PC-9 (cell line): ENCODE measurements around the gene NRSN2. TPM values are rescaled to one million over a fixed set of nuclear protein-coding genes. Genes with fewer than 3 reads are reported as not detected.
A peak's percentile ranks its signal among the peaks of the same experiment; 100 is the strongest.

Source experiments
- BruUV-seq: library from RNA; stranded (reverse); fragments of 400-500 nt; replicated peaks from 2 replicates; lab custom pipeline; 2021; lab: Mats Ljungman, UMichigan
- CTCF ChIA-PET: fragments of 300-600 bp; sonication (Branson Sonifier 250); formaldehyde crosslinking; loops from one replicate; lab custom pipeline; 2022; ENCODE audit warnings: antibody characterized with exemption; lab: Charles Lee
- POLR2A ChIA-PET: fragments of 300-600 bp; sonication (Branson Sonifier 250); formaldehyde crosslinking; loops from one replicate; lab custom pipeline; 2022; ENCODE audit warnings: antibody characterized with exemption; ENCODE audit not compliant: unreplicated experiment; lab: Charles Lee
- DNase-seq, 2 experiments: peaks; one replicate each; pipeline versions ENCODE4 v3.0.0 to v3.0.0-alpha.2; 2015 to 2022; ENCODE audit warnings: mixed read lengths in 1 of 2
- H2AFZ ChIP-seq: fragments of 200-600 bp; sonication (generic); 2 replicates; pipeline ENCODE4 v1.8.1; 2017; ENCODE audit warnings: antibody characterized with exemption
- H3F3A ChIP-seq: fragments of 200-600 bp; sonication (generic); 2 replicates; pipeline ENCODE4 v1.8.1; 2017; ENCODE audit warnings: antibody characterized with exemption, mild to moderate bottlenecking, low read depth; ENCODE audit not compliant: insufficient read depth
- H3K27ac ChIP-seq: fragments of 200-600 bp; sonication (generic); 2 replicates; pipeline ENCODE4 v1.6.1; 2016; ENCODE audit warnings: mixed run types
- H3K27me3 ChIP-seq: fragments of 200-600 bp; sonication (generic); 2 replicates; pipeline ENCODE4 v1.6.1; 2016; ENCODE audit warnings: low read depth, mixed run types; ENCODE audit not compliant: insufficient read depth
- H3K36me3 ChIP-seq: fragments of 200-600 bp; sonication (generic); 2 replicates; pipeline ENCODE4 v1.6.1; 2016; ENCODE audit warnings: low read depth, mixed run types
- H3K4me1 ChIP-seq: fragments of 200-600 bp; sonication (generic); replicated peaks from 2 replicates; pipeline ENCODE4 v1.6.1; 2016; ENCODE audit warnings: mixed run types; ENCODE audit not compliant: insufficient read depth
- H3K4me2 ChIP-seq: fragments of 200-600 bp; sonication (generic); 2 replicates; pipeline ENCODE4 v1.6.1; 2017; ENCODE audit warnings: mixed run types
- H3K4me3 ChIP-seq: fragments of 200-600 bp; sonication (generic); 2 replicates; pipeline ENCODE4 v1.6.1; 2016; ENCODE audit warnings: mixed run types
- H3K79me2 ChIP-seq: fragments of 200-600 bp; sonication (generic); 2 replicates; pipeline ENCODE4 v1.6.1; 2017; ENCODE audit warnings: low read depth, mixed run types
- H3K9me2 ChIP-seq: fragments of 200-600 bp; sonication (generic); 2 replicates; pipeline ENCODE4 v1.8.1; 2017; ENCODE audit warnings: mild to moderate bottlenecking; ENCODE audit not compliant: insufficient read depth
- H3K9me3 ChIP-seq: fragments of 200-600 bp; sonication (generic); 2 replicates; pipeline ENCODE4 v1.8.1; 2016; ENCODE audit warnings: low read depth; ENCODE audit not compliant: insufficient read depth
- H4K20me1 ChIP-seq: fragments of 200-600 bp; sonication (generic); 2 replicates; pipeline ENCODE4 v1.8.1; 2017; ENCODE audit not compliant: insufficient read depth
- EZH2 ChIP-seq: fragments of 200-600 bp; sonication (generic); IDR thresholded peaks from 2 replicates; pipeline ENCODE4 v1.8.0; 2017; ENCODE audit warnings: antibody characterized with exemption, low read depth
- intact Hi-C: fragments of 100-400 bp; cut with micrococcal nuclease; formaldehyde crosslinking; loops from one replicate; pipeline ENCODE4 v1.10.0; 2022; ENCODE audit not compliant: unreplicated experiment
- total RNA-seq: library from RNA; stranded (reverse); gene quantifications from 2 replicates; pipeline ENCODE4 v1.2.3, GENCODE V29; 2021
- TF ChIP-seq, protein P1 (sequence below): fragments of 200-600 bp; sonication (generic); conservative IDR thresholded peaks from 2 replicates; pipeline ENCODE4 v1.6.1; 2017; ENCODE audit warnings: mixed run types, antibody characterized with exemption, mild to moderate bottlenecking, moderate library complexity

NRSN2 gene
- total RNA-seq, 1 experiment from 2014 or later = 15.0 TPM

DNA sequence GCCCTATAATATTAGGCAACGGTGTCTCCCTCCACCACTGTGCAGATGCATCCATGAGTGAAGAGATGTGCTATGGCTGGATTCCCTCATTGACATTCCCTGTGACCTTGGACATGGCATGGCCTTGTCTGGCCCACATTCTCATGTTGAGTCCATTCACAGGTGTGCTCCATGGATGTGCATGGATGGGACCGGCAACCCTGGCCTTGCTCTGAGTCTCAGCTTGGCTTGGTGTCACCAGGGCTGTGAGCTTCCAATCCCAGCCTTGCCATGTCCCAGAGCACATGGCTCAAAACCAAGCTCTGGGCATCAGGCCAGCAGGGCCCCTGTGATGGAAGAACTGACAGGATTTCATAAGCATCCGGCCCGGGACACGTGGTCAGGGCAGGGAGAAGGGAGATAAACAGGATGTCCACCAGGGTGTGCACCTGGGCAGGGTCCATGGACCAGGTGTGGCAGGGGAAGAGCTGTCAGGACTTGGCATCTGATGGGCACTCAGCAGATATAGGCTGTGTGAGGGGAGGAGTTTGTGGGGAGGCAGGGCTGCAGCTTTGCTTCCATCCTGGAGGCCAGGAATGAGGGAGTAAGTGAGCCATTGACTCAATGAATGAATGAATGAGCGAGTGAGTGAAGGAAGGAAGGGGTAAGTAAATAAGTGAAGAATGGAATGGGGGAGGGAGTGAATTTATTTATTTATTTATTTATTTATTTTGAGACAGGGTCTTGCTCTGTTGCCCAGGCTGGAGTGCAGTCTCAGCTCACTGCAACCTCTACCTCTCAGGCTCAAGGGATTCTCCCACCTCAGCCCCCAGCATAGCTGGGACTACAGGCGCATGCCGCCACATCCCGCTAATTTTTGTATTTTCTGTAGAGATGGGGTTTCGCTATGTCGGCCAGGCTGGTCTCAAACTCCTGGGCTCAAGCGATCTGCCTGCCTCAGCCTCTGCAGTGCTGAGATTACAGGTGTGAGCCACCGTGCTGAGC, 15.7 kb downstream of the NRSN2 start:
- intact Hi-C loops = loop anchor here (1.0 kb wide), 3 partner anchors 18 to 69 kb away; partner anchors contain the start of gene TRIB3
- peak overlapping the region; percentile 96 for H3K27ac ChIP-seq
- no peaks in the 10 kb centered on the region for H3K27me3 ChIP-seq
- H2AFZ ChIP-seq = 0 out of 2 replicates have a peak overlapping the region, but pooled peaks have one; percentile 37
- peak overlapping the region; percentile 75 for H3K4me2 ChIP-seq
- no peaks in the 10 kb centered on the region for H3K36me3 ChIP-seq
- peaks cover 52% of the 10 kb centered on the region for H3F3A ChIP-seq
- TSS peak; percentile 45 for BruUV-seq
- H3K9me3 ChIP-seq = no peaks in the 10 kb centered on the region
- ChIA-PET POLR2A (interaction anchor here (0.6 to 1.1 kb wide), 6 partner anchors 16 to 741 kb away, joined by 3 to 15 read pairs (median 8); partner anchors contain the start of gene TRIB3), CTCF (interaction anchor here (0.6 to 1.6 kb wide), 16 partner anchors 8 to 1024 kb away, joined by 3 to 18 read pairs (median 4); partner anchors contain the start of genes NRSN2, SLC52A3 and TRIB3)
- peaks cover 65% of the 10 kb centered on the region for H3K4me1 ChIP-seq
- peak overlapping the region; percentile 32; the same call in 1 of the 2 replicates for H3K4me3 ChIP-seq
- no peak for TF ChIP-seq EZH2
- TF ChIP-seq, protein P1, sequence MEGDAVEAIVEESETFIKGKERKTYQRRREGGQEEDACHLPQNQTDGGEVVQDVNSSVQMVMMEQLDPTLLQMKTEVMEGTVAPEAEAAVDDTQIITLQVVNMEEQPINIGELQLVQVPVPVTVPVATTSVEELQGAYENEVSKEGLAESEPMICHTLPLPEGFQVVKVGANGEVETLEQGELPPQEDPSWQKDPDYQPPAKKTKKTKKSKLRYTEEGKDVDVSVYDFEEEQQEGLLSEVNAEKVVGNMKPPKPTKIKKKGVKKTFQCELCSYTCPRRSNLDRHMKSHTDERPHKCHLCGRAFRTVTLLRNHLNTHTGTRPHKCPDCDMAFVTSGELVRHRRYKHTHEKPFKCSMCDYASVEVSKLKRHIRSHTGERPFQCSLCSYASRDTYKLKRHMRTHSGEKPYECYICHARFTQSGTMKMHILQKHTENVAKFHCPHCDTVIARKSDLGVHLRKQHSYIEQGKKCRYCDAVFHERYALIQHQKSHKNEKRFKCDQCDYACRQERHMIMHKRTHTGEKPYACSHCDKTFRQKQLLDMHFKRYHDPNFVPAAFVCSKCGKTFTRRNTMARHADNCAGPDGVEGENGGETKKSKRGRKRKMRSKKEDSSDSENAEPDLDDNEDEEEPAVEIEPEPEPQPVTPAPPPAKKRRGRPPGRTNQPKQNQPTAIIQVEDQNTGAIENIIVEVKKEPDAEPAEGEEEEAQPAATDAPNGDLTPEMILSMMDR = peak; percentile 85
- peak; percentile 91 to 97 for DNase-seq
- H4K20me1 ChIP-seq = no peaks in the 10 kb centered on the region
- peaks cover 10% of the 10 kb centered on the region; the same call in 1 of the 2 replicates for H3K79me2 ChIP-seq
- no peaks in the 10 kb centered on the region for H3K9me2 ChIP-seq

DNA sequence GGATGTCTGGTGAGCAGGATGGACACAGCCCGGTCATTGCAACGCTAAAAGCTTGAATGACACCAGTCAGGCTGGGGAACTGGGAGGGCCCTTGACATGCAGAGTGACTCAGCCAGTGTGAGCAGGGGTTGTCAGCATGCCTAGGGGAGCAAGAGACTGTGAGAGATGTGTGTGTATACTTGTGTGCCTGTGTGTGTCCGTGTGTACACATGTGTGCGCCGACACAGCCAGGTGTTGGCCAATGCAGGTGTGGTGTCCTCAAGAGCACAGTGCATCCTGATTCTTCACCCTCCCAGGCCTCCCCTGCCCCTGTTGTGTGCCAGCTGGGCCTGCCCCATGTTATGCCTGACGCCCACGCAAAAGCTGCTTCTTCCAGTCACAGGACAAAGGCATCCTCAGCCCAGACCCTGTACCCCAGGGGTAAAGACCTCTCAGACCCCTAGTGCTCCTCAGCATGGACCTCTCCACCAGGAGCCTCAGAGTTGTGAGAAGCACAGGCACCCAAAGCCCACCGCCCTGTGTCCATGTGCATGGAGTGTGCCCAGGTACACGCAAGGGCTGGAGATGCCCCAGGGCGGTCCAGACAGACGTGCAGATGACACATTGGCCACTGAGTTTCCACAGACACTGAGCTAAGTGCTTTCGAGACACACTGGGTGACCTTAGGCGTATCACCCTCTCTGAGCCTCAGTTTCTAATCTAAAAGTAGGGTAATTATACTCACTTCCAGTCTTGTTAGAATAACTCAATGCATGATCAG, 16.6 kb downstream of the NRSN2 start:
- no peaks in the 10 kb centered on the region for H4K20me1 ChIP-seq
- peaks cover 62% of the 10 kb centered on the region for H3F3A ChIP-seq
- DNase-seq = peak; percentile 43 to 52
- H3K4me1 ChIP-seq = peaks cover 74% of the 10 kb centered on the region
- CTCF ChIA-PET = interaction anchor here (0.6 to 1.3 kb wide), 6 partner anchors 11 to 68 kb away, joined by 3 to 10 read pairs (median 4); partner anchors contain the start of gene TRIB3
- POLR2A ChIA-PET = interaction anchor here (0.6 to 1.1 kb wide), 4 partner anchors 17 to 44 kb away, joined by 3 to 27 read pairs (median 11); partner anchors contain the start of gene TRIB3
- no peaks in the 10 kb centered on the region for H3K9me3 ChIP-seq
- no peaks in the 10 kb centered on the region for H3K36me3 ChIP-seq
- TF ChIP-seq, protein P1 = no peak
- no peak for TF ChIP-seq EZH2
- H3K27me3 ChIP-seq = no peaks in the 10 kb centered on the region
- peaks cover 13% of the 10 kb centered on the region; the same call in 1 of the 2 replicates for H3K79me2 ChIP-seq
- H3K4me2 ChIP-seq = peak overlapping the region; percentile 75
- no peak overlapping the region for H2AFZ ChIP-seq
- peak overlapping the region; percentile 96 for H3K27ac ChIP-seq
- no peaks in the 10 kb centered on the region for H3K9me2 ChIP-seq
- peak overlapping the region; percentile 32; the same call in 1 of the 2 replicates for H3K4me3 ChIP-seq
- no TSS peak for BruUV-seq
- intact Hi-C loops = no loop called here
